Choroid plexus epithelial cell (primary cell): ENCODE results near the gene PTPRE.

Source experiments
- DNase-seq: peaks from one replicate; pipeline ENCODE4 v3.0.0-alpha.2; 2010; ENCODE audit warnings: low read depth
- H3K4me3 ChIP-seq: 2 replicates; pipeline ENCODE4 v1.5.1; 2011; ENCODE audit warnings: low read depth, mild to moderate bottlenecking, control low read depth, low read length, moderate library complexity
- TF ChIP-seq, protein P1 (sequence below): conservative IDR thresholded peaks from 2 replicates; pipeline ENCODE4 v1.5.1; 2011; ENCODE audit warnings: low read depth, mild to moderate bottlenecking, control low read depth, inconsistent platforms, low read length, moderate library complexity

The PTPRE gene

DNA sequence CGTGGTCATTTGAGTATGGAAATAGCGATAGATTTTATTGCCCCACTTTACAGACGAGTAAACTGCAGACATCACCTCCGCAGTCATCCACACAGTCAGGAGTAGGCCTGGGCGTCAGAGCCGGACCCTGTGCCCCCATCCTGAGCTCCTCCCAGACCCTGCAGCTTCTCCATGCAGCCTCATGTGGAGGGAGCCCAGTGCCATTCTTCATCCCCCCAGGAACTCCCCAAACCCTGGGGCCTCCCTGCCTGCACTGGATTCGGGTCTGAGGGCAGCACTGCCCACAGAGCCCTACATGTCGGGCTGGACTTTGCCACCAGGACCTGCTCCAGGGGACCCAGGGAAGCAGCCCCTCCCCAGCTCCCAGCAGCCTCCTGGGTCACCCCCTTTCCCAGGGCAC lies 118.5 kb downstream of the PTPRE start:
- DNase-seq: no peak
- no peak overlapping the region for H3K4me3 ChIP-seq
- TF ChIP-seq, protein P1, sequence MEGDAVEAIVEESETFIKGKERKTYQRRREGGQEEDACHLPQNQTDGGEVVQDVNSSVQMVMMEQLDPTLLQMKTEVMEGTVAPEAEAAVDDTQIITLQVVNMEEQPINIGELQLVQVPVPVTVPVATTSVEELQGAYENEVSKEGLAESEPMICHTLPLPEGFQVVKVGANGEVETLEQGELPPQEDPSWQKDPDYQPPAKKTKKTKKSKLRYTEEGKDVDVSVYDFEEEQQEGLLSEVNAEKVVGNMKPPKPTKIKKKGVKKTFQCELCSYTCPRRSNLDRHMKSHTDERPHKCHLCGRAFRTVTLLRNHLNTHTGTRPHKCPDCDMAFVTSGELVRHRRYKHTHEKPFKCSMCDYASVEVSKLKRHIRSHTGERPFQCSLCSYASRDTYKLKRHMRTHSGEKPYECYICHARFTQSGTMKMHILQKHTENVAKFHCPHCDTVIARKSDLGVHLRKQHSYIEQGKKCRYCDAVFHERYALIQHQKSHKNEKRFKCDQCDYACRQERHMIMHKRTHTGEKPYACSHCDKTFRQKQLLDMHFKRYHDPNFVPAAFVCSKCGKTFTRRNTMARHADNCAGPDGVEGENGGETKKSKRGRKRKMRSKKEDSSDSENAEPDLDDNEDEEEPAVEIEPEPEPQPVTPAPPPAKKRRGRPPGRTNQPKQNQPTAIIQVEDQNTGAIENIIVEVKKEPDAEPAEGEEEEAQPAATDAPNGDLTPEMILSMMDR: no peak

DNA sequence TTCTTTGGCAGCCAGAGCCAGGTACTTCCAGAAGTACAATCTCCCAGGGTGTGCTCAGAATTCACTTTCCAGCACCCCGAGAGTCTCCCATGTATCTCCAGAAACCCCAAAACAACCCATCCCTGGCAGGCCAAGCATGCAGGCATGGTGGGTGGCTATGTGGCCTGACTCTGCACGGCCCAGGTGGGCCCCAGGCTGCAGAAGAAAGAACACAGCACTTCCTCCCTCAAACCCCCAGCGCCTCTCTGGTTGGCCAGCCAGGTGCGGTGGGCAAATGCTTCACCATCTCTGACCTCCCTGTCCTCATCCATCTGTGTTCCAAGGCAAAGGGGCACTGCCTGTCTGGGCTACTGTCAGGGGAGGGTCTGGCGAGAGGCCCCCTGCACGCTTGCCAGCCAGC lies 119.0 kb downstream of the PTPRE start:
- TF ChIP-seq, protein P1: no peak
- no peak overlapping the region for H3K4me3 ChIP-seq
- no peak for DNase-seq

DNA sequence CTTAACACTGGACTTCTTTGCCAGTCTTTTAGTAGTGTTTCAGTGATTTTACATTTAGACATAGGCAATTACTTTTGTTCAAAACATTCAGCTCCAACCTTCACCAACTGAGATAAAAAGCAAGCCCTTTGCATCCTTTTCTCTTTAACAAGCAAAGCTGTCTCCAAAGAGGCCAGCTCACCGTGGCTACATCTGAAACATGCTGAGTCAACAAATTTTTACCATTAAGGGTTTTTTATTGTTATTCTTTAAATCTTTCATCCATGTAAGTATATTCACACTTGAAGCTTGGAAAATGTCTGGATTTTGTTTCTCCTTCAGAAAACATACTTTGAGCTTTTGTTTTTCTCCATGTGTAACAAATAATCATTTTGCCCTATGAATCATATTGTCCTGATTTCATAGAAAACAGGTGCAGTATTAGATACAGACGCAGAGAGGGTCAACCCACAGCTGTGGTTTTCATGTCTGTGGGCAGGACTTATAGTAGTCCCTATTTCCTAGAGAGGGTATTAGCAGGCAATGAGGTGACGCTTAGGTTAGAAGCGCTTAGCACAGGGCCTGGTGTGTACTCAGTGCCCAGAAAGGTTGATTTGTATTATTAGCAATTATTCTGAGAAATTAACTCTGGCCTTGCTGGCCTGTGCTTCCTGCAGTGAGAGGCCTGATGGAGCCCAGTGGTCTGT lies 119.9 kb downstream of the PTPRE start:
- no peak overlapping the region for H3K4me3 ChIP-seq
- TF ChIP-seq, protein P1: no peak
- no peak for DNase-seq

DNA sequence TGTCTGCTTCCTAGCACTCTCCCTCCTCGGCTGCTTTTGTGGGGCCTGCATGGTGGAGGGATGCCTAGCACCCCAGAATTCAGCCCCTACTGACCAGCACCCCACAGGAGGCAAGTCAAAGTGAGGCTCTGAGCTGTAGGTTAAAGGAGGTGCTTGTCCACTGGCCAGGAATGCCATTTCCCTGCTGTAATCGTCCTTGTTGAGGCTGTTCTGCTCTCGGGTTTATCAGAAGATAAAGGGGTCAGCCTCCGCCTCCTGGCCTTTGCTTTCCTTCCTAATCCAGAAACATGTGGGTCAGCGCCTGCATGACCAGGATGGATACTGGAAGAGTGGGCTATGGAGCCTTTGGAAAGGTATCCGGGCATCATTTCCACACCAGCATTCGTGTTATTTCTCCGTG lies 120.4 kb downstream of the PTPRE start:
- DNase-seq: no peak
- no peak overlapping the region for H3K4me3 ChIP-seq
- TF ChIP-seq, protein P1: no peak

DNA sequence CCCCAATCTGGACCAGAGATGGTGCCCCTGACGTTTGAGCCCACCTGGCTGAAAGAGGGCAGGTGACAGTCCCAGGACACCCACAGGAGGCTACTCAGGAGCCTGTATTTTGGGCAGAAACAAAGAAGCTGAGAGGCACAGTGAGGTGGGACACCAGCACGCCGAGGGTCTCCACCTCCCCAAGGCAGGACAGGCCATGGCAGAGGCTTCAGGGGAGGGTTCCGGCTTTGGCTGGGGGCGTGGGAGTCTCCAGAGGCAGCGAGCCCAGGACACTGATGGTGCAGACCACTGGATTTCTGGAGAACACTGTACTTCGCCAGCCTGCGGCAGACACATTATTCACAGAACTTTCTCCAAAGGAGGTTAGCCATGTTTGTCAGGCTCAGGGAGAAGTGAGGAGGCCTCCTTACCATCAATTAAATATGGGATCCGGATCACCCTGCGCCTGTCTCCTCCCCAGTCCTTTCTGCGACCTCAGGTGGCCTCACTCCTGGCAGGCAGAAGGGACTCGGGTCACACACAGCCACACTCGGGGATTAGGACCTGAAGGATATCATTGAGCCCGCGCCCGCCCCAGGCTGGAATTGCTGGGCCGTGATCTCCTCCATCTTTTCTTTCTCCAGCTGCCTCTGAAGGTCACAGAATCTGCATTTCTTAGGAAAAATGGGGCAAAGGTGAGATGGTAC lies 121.1 kb downstream of the PTPRE start:
- TF ChIP-seq, protein P1: no peak

DNA sequence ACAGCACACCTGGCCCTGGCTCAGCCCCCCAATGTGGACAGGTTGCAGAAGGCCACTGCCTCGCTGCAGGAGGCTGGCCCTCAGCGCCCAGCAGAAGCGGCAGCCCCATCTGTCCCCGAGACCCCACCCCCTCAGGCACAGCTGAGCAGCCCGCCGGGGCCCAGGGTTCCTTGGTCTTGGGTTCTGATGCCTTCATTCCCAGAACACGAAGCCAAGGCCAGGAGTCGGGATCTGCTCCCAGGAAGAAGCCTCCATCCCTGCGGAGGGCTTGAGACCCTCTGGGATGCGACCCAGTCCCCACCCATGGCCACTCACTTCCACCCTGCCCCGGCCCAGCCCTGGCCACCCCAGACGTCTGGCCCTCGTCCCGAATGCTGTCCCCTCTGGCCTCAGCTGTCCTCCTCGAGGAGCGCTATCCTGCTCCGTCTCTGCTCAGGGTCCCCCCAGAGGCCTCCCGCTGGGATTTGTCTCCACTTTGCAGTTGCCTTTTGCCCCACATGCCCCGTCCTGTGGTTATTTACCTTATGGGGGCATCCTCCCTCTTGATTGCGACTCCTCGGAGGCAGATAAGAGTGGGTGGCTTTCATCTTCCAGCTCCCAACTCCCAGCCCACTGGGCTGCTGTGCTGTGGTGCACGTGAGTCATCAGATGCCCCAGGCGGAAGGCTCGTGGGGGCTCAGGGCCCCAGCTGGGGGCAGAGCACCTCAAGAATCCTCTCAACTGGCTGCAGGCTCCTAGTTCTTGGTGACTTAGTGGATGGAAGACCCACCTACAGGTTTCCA lies 121.8 kb downstream of the PTPRE start:
- no peak overlapping the region for H3K4me3 ChIP-seq
- no peak for DNase-seq

More for the DNA sequence above, 121.1 kb downstream of the PTPRE start:
- no peak overlapping the region for H3K4me3 ChIP-seq
- DNase-seq: no peak

More for the DNA sequence above, 121.8 kb downstream of the PTPRE start:
- TF ChIP-seq, protein P1: no peak
